ENCODE results near the gene NAALADL2. TPM values are rescaled to one million over a fixed set of nuclear protein-coding genes. Genes with fewer than 3 reads are reported as not detected.

The NAALADL2 gene
- polyA plus RNA-seq, 1 experiment, result 6.3 TPM

- ChIA-PET POLR2A (no interaction called here), CTCF (no interaction called here)
- no peak overlapping the region for H3K4me3 ChIP-seq (ENCODE audit: low read depth, low read length)
- no peak for TF ChIP-seq CTCF (IDR thresholded peaks at IDR 0.05; ENCODE audit: low read depth, low read length)
- H3K27me3 ChIP-seq (ENCODE audit: control insufficient read depth, insufficient read depth, low read length), result no peaks in the 10 kb centered on the region
- no peak overlapping the region for H3K27ac ChIP-seq (ENCODE audit: low read depth, low read length)
- no peak for DNase-seq (ENCODE audit: low read depth, low spot score)
- H3K9me3 ChIP-seq (ENCODE audit: control insufficient read depth, insufficient read depth, low read length), result no peaks in the 10 kb centered on the region
Observed at GRCh38 chr3:175316799-175317198, 457.7 kb downstream of the NAALADL2 start.

- no peaks in the 10 kb centered on the region for H3K9me3 ChIP-seq (ENCODE audit: control insufficient read depth, insufficient read depth, low read length)
- CTCF ChIA-PET, result no interaction called here
Observed at GRCh38 chr3:175325440-175325839, 466.3 kb downstream of the NAALADL2 start.

GRCh38 chr3:175326041-175326440 is 466.9 kb downstream of the NAALADL2 start:
- Histone ChIP-seq H3K27ac (ENCODE audit: low read depth, low read length) (no peak overlapping the region), H3K27me3 (ENCODE audit: control insufficient read depth, insufficient read depth, low read length) (no peaks in the 10 kb centered on the region), H3K4me3 (ENCODE audit: low read depth, low read length) (no peak overlapping the region), H3K9me3 (ENCODE audit: control insufficient read depth, insufficient read depth, low read length) (no peaks in the 10 kb centered on the region)
- CTCF ChIA-PET, result no interaction called here
- POLR2A ChIA-PET, result no interaction called here
- TF ChIP-seq CTCF (IDR thresholded peaks at IDR 0.05; ENCODE audit: low read depth, low read length), result no peak
- DNase-seq (ENCODE audit: low read depth, low spot score), result no peak

More at GRCh38 chr3:175325440-175325839, 466.3 kb downstream of the NAALADL2 start:
- POLR2A ChIA-PET, result no interaction called here
- H3K27ac ChIP-seq (ENCODE audit: low read depth, low read length), result no peak overlapping the region
- no peak for TF ChIP-seq CTCF (IDR thresholded peaks at IDR 0.05; ENCODE audit: low read depth, low read length)
- H3K4me3 ChIP-seq (ENCODE audit: low read depth, low read length), result no peak overlapping the region
- no peaks in the 10 kb centered on the region for H3K27me3 ChIP-seq (ENCODE audit: control insufficient read depth, insufficient read depth, low read length)
- DNase-seq (ENCODE audit: low read depth, low spot score), result no peak

- TF ChIP-seq CTCF (IDR thresholded peaks at IDR 0.05; ENCODE audit: low read depth, low read length), result no peak
- CTCF ChIA-PET, result no interaction called here
- Histone ChIP-seq H3K27me3 (ENCODE audit: control insufficient read depth, insufficient read depth, low read length) (no peaks in the 10 kb centered on the region), H3K9me3 (ENCODE audit: control insufficient read depth, insufficient read depth, low read length) (no peaks in the 10 kb centered on the region), H3K27ac (ENCODE audit: low read depth, low read length) (no peak overlapping the region), H3K4me3 (ENCODE audit: low read depth, low read length) (no peak overlapping the region)
- DNase-seq (ENCODE audit: low read depth, low spot score), result no peak
- POLR2A ChIA-PET, result no interaction called here
Observed at GRCh38 chr3:175329373-175329772, 470.2 kb downstream of the NAALADL2 start.

- POLR2A ChIA-PET, result no interaction called here
- DNase-seq (ENCODE audit: low read depth, low spot score), result peak; percentile 4
Observed at GRCh38 chr3:175335229-175335628, 476.1 kb downstream of the NAALADL2 start.

More at GRCh38 chr3:175335229-175335628, 476.1 kb downstream of the NAALADL2 start:
- TF ChIP-seq CTCF (IDR thresholded peaks at IDR 0.05; ENCODE audit: low read depth, low read length), result no peak
- CTCF ChIA-PET, result no interaction called here
- Histone ChIP-seq H3K27me3 (ENCODE audit: control insufficient read depth, insufficient read depth, low read length) (no peaks in the 10 kb centered on the region), H3K9me3 (ENCODE audit: control insufficient read depth, insufficient read depth, low read length) (no peaks in the 10 kb centered on the region), H3K27ac (ENCODE audit: low read depth, low read length) (no peak overlapping the region), H3K4me3 (ENCODE audit: low read depth, low read length) (no peak overlapping the region)
